HG02678 (cell line): ENCODE results near the gene ARL5C.

Experiments used
- ATAC-seq: cut with Tn5 transposase; IDR thresholded peaks from one replicate; pipeline ENCODE4 v1.9.1; 2021; ENCODE audit warnings: mild to moderate bottlenecking, moderate library complexity; ENCODE audit not compliant: unreplicated experiment

Gene ARL5C

GRCh38 chr17:39165841-39166349, at the start of gene ARL5C:
ARL5C (minus strand) TSS chr17:39166161; CDS start chr17:39165760, 401 bp downstream.
- ATAC-seq = no peak

GRCh38 chr17:39213852-39214251, 47.9 kb upstream of the ARL5C start:
- no peak for ATAC-seq

GRCh38 chr17:39212841-39213480, 47.0 kb upstream of the ARL5C start:
- ATAC-seq = no peak

- no peak for ATAC-seq
These were observed 46.3 kb upstream of the ARL5C start for GRCh38 chr17:39212195-39212810.

- ATAC-seq = no peak
These were observed 44.1 kb upstream of the ARL5C start for GRCh38 chr17:39210093-39210434.

GRCh38 chr17:39209317-39210092, 43.5 kb upstream of the ARL5C start:
- ATAC-seq = no peak

- peak; percentile 61 for ATAC-seq
These were observed 42.9 kb upstream of the ARL5C start for GRCh38 chr17:39208893-39209292.

GRCh38 chr17:39208136-39208535, 42.2 kb upstream of the ARL5C start:
- ATAC-seq = no peak

GRCh38 chr17:39205112-39205526, 39.2 kb upstream of the ARL5C start:
- ATAC-seq = no peak

GRCh38 chr17:39204245-39204644, 38.3 kb upstream of the ARL5C start:
- no peak for ATAC-seq

GRCh38 chr17:39200957-39201510, 35.1 kb upstream of the ARL5C start:
- no peak for ATAC-seq

GRCh38 chr17:39200070-39200879, 34.3 kb upstream of the ARL5C start, which contains the start of gene RPL19:
RPL19 (plus strand) TSS chr17:39200283; CDS start chr17:39200345, 62 bp downstream.
- ATAC-seq = peak; percentile 65

- peak; percentile 65 for ATAC-seq
These were observed 33.8 kb upstream of the ARL5C start for GRCh38 chr17:39199820-39200069.

GRCh38 chr17:39198186-39198566, 32.2 kb upstream of the ARL5C start:
- no peak for ATAC-seq

- ATAC-seq = peak; percentile 46
These were observed 31.6 kb upstream of the ARL5C start, which contains the start of gene CACNB1 for GRCh38 chr17:39197380-39198185. CACNB1 (minus strand) TSS chr17:39197669; CDS start chr17:39197495, 174 bp downstream.

GRCh38 chr17:39196808-39197291, 30.9 kb upstream of the ARL5C start:
- no peak for ATAC-seq

- no peak for ATAC-seq
These were observed 30.4 kb upstream of the ARL5C start for GRCh38 chr17:39196241-39196807.

- ATAC-seq = no peak
These were observed 29.7 kb upstream of the ARL5C start for GRCh38 chr17:39195568-39196160.

GRCh38 chr17:39194985-39195524, 29.1 kb upstream of the ARL5C start:
- no peak for ATAC-seq
